CD4-positive, alpha-beta T cell treated with Interleukin-21 for 1 hour (primary cell): ENCODE results near the gene ACBD6.
A peak's percentile ranks its signal among the peaks of the same experiment; 100 is the strongest.

Experiments used
- DNase-seq: peaks from one replicate; pipeline ENCODE4 v3.0.0-alpha.2; 2020

ACBD6 gene

GRCh38 chr1:180524915-180525714 lies 22.7 kb upstream of the ACBD6 start:
- DNase-seq = no peak

DNA sequence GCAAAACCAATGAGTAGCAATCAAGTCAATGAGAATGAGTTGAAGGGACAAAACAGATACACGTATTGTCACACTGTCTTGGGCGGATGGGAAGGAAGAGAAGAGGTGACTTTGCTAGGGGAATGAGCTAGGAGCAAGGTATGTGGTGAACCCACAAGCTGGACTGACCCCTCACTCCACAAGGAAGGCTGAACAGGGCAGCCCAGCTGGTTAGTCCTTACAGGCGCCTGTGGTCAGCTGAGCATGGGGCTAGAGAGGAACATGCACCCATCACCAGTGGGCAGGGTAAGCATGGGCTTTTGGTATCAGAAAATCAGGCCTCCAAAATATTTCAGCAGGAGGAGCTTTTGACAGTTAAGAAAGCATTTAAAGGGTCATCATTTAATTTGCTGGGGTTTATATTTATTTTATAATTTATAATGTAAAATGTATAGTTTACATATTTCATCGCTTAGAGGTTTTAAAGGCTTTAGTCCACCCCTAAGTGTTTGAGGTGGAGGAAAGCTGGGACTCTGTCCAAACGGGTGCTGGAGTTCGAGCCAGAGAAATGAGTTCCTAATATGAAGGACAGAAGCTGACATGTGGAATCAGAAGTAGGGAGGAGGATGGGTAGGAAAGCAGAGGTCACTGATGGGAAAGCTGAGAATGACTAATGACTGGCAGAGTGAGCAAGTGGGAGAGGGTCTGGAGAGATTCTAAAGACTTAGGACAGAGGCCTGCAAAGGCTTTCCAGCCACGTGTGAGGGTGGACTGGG lies 22.0 kb upstream of the ACBD6 start:
- DNase-seq = no peak

GRCh38 chr1:180522213-180522515 lies 19.8 kb upstream of the ACBD6 start:
- no peak for DNase-seq

GRCh38 chr1:180521474-180522212 lies 19.3 kb upstream of the ACBD6 start:
- no peak for DNase-seq

- no peak for DNase-seq
These were observed 17.5 kb upstream of the ACBD6 start for GRCh38 chr1:180519846-180520245.

- DNase-seq = peak; percentile 64
These were observed 13.5 kb upstream of the ACBD6 start for GRCh38 chr1:180515857-180516388.

- DNase-seq = no peak
These were observed 13.0 kb upstream of the ACBD6 start for GRCh38 chr1:180515364-180515763.

GRCh38 chr1:180513531-180513930 lies 11.2 kb upstream of the ACBD6 start:
- DNase-seq = no peak

DNA sequence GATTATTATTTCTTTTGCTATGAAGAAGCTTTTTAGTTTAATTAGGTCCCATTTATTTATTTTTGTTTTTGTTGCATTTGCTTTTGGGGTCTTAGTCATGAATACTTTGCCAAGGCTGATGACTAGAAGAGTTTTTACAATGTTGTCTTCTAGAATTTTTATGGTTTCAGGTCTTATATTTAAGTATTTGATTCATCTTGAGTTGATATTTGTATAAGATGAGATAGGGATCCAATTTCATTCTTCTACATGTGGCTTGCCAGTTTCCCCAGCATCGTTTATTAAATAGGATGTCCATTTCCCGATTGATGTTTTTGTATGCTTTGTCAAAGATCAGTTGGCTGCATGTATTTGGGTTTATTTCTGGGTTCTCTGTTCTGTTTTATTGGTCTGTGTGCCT lies 8.5 kb upstream of the ACBD6 start:
- no peak for DNase-seq

GRCh38 chr1:180508725-180509097 lies 6.3 kb upstream of the ACBD6 start:
- no peak for DNase-seq

- DNase-seq = peak; percentile 17
These were observed 5.7 kb upstream of the ACBD6 start for GRCh38 chr1:180507795-180508724.

GRCh38 chr1:180505732-180506335 lies 3.5 kb upstream of the ACBD6 start:
- no peak for DNase-seq

DNA sequence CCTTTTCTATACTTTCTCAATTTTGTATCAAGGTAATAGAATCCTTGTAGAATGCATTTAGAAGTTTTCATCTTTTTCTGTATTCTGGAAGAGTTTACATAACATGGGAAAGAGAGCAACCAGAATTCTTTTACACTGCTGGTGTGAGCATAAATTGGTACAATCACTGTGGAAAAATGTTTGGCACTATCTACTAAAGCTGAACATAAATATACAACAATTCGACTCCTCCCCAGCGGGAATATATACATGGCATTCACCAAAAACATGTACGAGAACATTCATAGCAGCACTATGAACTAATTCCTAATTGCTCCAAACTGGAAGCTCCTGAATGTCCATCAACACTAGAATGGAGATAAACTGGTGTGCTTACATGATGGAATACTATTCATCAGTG lies 1.8 kb upstream of the ACBD6 start:
- DNase-seq = no peak

GRCh38 chr1:180503280-180503862 lies 994 bp upstream of the ACBD6 start:
- no peak for DNase-seq

GRCh38 chr1:180501865-180502360 lies 464 bp downstream of the ACBD6 start:
- peak; percentile 31 for DNase-seq

DNA sequence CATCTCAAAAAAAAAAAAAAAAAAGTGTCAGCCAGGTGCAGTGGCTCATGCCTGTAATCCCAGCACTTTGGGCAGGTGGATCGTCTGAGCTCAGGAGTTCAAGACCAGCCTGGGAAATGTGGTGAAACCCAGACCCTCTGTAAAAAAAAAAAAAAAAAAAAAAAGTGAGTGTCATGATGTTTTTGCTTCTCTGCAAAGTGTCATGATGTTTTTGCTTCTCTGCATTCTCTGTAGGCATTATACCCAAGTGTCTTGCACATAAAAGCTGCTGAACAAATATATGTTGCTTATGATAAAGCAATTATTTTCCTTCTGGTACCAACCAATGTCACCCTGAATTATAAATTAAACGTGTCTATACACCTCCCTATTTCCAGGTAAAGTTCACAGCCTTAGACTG lies 1.7 kb downstream of the ACBD6 start:
- no peak for DNase-seq

DNA sequence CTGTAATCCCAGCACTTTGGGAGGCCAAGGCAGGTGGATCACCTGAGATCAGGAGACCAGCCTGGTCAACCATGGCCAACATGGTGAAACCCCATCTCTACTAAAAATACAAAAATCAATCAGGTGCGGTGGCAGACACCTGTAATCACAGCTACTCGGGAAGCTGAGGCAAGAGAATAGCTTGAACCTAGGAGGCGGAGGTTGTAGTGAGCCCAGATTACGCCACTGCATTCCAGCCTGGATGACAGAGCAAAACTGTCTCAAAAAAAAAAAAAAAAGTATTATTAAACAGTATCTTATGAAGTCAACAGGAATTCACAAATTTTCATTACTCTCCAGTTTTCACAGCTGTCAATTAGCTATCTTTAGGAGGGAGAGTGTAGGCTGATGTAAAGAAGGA lies 3.8 kb downstream of the ACBD6 start:
- DNase-seq = no peak

DNA sequence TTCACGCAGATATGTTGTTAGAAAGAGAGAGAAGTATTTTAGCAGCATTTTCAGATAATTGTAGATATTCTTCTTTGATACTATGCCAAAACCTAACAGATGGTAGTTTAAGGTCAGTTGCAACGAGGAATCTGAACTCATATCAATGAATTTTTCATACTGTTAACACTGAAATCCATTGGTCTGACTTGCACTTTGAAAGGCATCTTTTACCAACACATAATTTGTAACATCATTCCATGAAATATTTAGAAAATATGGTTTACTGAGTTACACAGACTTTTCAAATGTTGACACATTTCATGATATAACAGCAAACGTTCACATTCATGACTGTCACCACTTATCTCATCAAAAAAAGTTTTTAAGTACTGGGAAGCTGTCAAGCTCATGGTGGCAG lies 4.6 kb downstream of the ACBD6 start:
- DNase-seq = no peak

- DNase-seq = no peak
These were observed 8.0 kb downstream of the ACBD6 start for GRCh38 chr1:180494370-180494769.

GRCh38 chr1:180489976-180490375 lies 12.4 kb downstream of the ACBD6 start:
- DNase-seq = no peak

DNA sequence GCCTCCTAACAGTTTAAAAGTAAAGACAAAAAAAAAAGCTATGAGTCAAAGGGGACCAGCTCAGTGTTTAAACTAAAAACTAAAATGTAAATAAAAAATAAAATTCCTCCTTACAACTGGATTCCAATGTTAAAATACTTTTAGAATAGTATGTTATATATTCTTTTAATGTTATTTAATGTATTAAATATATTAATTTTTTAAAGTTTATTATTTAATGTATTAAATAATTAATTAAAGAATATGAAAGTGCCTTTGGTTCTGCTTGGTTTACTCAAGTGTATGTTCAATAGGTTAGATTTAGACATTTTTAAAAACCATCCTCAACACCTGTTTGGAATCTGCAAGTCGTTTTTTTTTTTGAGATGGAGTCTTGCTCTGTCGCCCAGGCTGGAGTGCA lies 13.1 kb downstream of the ACBD6 start:
- DNase-seq = no peak

GRCh38 chr1:180488661-180489060 lies 13.7 kb downstream of the ACBD6 start:
- no peak for DNase-seq
